KMS-11 (cell line): ENCODE results near the gene RXRA.

ENCODE experiments used
- H2AFZ ChIP-seq: fragments of 200-600 bp; sonication (generic); 2 replicates; pipeline ENCODE4 v1.6.1; 2016; ENCODE audit warnings: antibody characterized with exemption, mixed run types, low read depth
- H3K27ac ChIP-seq: fragments of 200-600 bp; sonication (generic); 2 replicates; pipeline ENCODE4 v1.6.1; 2016; ENCODE audit warnings: mild to moderate bottlenecking, mixed run types
- H3K27me3 ChIP-seq: fragments of 200-600 bp; sonication (generic); 2 replicates; pipeline ENCODE4 v1.6.1; 2017; ENCODE audit warnings: mild to moderate bottlenecking, low read depth, mixed run types, moderate library complexity; ENCODE audit not compliant: insufficient read depth
- H3K36me3 ChIP-seq: fragments of 200-600 bp; sonication (generic); 2 replicates; pipeline ENCODE4 v1.6.1; 2017; ENCODE audit warnings: mild to moderate bottlenecking, mixed run types; ENCODE audit not compliant: insufficient read depth
- H3K4me1 ChIP-seq: fragments of 200-600 bp; sonication (generic); 2 replicates; pipeline ENCODE4 v1.6.1; 2016; ENCODE audit warnings: mild to moderate bottlenecking, low read depth, mixed run types; ENCODE audit not compliant: poor library complexity, severe bottlenecking
- H3K4me2 ChIP-seq: fragments of 200-600 bp; sonication (generic); 2 replicates; pipeline ENCODE4 v1.7.0; 2016; ENCODE audit warnings: mild to moderate bottlenecking, mixed run types
- H3K4me3 ChIP-seq: fragments of 200-600 bp; sonication (generic); IDR thresholded peaks from 2 replicates; pipeline ENCODE4 v1.6.1; 2017; ENCODE audit warnings: low read depth, low read length, mixed read lengths; ENCODE audit not compliant: insufficient read depth
- H3K79me2 ChIP-seq: fragments of 200-600 bp; sonication (generic); 2 replicates; pipeline ENCODE4 v1.6.1; 2016; ENCODE audit warnings: low read depth, mixed run types; ENCODE audit not compliant: insufficient read depth
- H3K9ac ChIP-seq: fragments of 200-600 bp; sonication (generic); 2 replicates; pipeline ENCODE4 v1.6.1; 2016; ENCODE audit warnings: mild to moderate bottlenecking, mixed run types
- H4K20me1 ChIP-seq: fragments of 200-600 bp; sonication (generic); 2 replicates; pipeline ENCODE4 v1.6.1; 2016; ENCODE audit warnings: mild to moderate bottlenecking, mixed run types; ENCODE audit not compliant: insufficient read depth
- TF ChIP-seq, protein P1 (sequence below): fragments of 200-600 bp; sonication (generic); conservative IDR thresholded peaks from 2 replicates; pipeline ENCODE4 v1.6.1; 2017; ENCODE audit warnings: low read depth, mild to moderate bottlenecking, antibody characterized with exemption, low read length, moderate library complexity, mixed read lengths

RXRA gene

DNA sequence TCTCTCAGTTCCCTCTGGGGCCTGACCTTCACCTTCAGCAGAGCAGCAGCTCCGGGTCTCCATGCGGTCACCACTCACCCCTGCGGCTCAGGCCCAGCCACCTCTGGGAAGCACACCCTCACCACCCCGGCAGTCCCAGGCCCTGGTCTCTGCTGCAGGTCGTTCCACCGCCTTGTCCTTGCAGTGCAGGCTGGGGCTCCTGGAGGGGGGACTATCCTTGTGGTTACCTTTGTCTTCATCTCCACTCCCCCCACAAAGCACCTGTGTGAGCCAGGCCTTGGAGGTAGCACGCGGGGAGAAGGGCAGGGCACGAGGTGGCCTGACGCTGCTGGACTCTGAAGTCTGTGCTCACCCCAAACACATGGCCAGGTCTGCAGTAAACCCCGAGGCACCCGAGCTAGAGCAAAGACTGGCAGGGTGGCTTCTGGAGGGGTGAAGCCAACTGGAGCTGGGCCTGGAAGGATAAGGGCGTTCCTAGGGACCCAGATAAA is 33.2 kb upstream of the RXRA start:
- no peak overlapping the region for H3K9ac ChIP-seq
- H3K79me2 ChIP-seq: no peaks in the 10 kb centered on the region
- no peaks in the 10 kb centered on the region; the same call in 1 of the 2 replicates for H3K27me3 ChIP-seq
- no peaks in the 10 kb centered on the region for H4K20me1 ChIP-seq
- no peaks in the 10 kb centered on the region for H3K36me3 ChIP-seq
- H3K4me3 ChIP-seq: no peak overlapping the region
- peaks cover 6% of the 10 kb centered on the region for H3K4me1 ChIP-seq
- H3K4me2 ChIP-seq: no peak overlapping the region
- H3K27ac ChIP-seq: no peak overlapping the region
- TF ChIP-seq, protein P1, sequence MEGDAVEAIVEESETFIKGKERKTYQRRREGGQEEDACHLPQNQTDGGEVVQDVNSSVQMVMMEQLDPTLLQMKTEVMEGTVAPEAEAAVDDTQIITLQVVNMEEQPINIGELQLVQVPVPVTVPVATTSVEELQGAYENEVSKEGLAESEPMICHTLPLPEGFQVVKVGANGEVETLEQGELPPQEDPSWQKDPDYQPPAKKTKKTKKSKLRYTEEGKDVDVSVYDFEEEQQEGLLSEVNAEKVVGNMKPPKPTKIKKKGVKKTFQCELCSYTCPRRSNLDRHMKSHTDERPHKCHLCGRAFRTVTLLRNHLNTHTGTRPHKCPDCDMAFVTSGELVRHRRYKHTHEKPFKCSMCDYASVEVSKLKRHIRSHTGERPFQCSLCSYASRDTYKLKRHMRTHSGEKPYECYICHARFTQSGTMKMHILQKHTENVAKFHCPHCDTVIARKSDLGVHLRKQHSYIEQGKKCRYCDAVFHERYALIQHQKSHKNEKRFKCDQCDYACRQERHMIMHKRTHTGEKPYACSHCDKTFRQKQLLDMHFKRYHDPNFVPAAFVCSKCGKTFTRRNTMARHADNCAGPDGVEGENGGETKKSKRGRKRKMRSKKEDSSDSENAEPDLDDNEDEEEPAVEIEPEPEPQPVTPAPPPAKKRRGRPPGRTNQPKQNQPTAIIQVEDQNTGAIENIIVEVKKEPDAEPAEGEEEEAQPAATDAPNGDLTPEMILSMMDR: no peak
- no peak overlapping the region for H2AFZ ChIP-seq

DNA sequence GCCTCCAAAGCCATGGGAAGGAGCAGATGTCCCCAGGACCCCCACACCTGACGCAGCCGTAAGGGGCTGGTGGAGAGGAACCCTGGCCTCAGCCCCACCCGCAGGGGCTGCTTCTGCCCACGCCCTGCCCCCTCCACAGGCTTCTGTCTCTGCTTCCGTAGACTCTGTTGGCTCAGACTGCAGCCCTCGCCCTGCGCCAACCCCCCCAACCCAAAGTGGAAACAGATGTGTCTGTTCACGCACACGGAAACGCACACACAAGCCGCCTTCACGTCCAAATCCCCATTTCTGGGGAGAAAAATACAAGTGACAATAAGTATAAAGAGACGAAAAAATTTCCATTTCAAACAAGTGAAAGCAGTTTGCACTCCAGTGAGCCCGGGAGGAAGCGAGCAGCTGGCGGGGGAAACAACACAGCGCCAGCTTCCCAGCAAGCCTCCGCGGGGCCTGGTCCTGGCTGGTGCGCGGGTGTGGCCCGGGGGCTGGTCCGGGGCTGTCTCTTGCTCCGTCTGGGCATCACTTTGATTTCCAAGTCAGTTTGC is 32.6 kb upstream of the RXRA start:
- Histone ChIP-seq H2AFZ (no peak overlapping the region), H4K20me1 (no peaks in the 10 kb centered on the region), H3K4me2 (no peak overlapping the region), H3K4me3 (no peak overlapping the region), H3K27ac (no peak overlapping the region), H3K4me1 (peaks cover 6% of the 10 kb centered on the region), H3K27me3 (no peaks in the 10 kb centered on the region; the same call in 1 of the 2 replicates), H3K36me3 (no peaks in the 10 kb centered on the region), H3K9ac (no peak overlapping the region), H3K79me2 (no peaks in the 10 kb centered on the region)
- TF ChIP-seq, protein P1: no peak

DNA sequence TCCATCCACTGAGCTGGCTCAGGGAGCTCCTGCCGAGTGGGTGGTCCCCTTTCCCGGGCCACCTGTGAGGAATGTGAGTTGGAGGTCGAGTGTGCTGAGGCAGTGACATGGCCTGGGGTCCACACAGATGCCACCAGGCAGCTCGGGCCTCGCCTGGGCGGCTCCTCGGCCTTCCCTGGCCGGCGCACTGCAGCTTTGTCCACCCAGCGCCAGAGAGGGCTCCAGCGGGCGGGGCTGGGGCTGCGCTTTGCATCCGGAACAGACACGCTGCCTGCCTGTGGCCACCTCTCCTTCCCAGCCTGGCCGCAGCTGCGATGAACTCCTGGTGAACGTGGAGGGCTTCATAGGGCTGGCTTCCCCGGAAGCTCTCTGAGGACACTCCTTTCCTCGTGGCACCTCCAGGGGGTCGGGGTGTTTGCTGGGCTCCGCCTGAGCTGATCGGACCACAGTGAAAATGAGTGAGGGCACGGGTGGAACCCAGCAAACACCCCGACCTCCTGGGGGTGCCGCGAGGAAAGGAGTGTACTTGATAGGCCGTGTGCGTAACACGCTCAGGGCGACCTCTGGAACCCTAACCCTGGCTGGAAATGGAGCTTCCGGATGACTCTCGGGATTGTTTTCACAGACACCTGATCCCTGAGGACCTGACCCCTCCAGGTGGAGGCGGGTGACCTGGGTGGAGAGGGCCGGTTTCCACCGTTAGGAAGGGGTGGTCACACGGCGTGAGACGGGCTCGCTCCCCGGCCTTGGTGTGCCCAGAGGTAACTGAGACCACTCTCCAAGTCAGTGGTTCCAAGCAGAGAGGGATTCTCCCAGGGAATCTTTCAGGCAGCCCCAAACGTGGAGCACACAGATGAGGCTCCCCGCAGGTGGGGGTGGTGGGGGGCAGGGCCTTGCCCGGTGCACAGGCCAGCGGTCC is 31.8 kb upstream of the RXRA start:
- Histone ChIP-seq H3K4me2 (no peak overlapping the region), H3K27ac (no peak overlapping the region)

DNA sequence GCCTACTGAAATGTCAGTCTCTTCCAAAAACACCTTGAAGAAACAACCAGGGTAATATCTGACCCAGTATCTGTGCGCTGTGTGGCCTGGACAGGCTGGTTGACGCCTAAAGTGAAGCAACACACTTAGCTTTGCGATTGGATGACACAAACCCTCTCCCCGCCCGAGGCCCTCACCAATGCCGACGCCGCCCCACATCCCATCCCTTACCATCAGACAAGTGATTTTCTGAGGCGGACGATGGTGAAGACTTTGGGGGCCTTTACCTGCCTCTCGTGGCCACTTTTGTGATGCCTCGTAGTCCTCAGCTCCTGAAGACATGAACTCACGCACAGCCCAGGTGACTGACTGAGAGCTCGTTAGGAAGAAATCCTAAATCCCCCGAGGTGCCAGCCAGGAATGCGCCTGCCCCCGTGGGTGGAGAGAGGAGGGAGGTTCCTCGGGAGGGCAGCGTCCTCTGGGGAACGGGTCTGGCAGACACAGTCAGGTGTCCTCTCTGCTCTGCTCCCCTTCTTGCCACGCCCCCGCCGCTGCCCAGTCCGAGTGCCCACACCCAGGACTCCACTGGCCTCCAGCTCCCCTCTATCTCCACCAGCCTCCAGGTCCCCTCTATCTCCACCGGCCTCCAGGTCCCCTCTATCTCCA is 31.0 kb upstream of the RXRA start:
- H3K4me1 ChIP-seq: peaks cover 6% of the 10 kb centered on the region
- no peak overlapping the region for H3K9ac ChIP-seq
- H4K20me1 ChIP-seq: no peaks in the 10 kb centered on the region
- no peak overlapping the region for H3K27ac ChIP-seq
- H3K36me3 ChIP-seq: no peaks in the 10 kb centered on the region
- H2AFZ ChIP-seq: no peak overlapping the region
- H3K27me3 ChIP-seq: no peaks in the 10 kb centered on the region; the same call in 1 of the 2 replicates
- TF ChIP-seq, protein P1: no peak
- no peak overlapping the region for H3K4me3 ChIP-seq
- H3K79me2 ChIP-seq: no peaks in the 10 kb centered on the region
- no peak overlapping the region for H3K4me2 ChIP-seq

More for the DNA sequence above, 31.8 kb upstream of the RXRA start:
- H3K27me3 ChIP-seq: no peaks in the 10 kb centered on the region; the same call in 1 of the 2 replicates
- H3K4me3 ChIP-seq: no peak overlapping the region
- H3K4me1 ChIP-seq: peaks cover 6% of the 10 kb centered on the region
- H3K9ac ChIP-seq: no peak overlapping the region
- H3K79me2 ChIP-seq: no peaks in the 10 kb centered on the region
- H3K36me3 ChIP-seq: no peaks in the 10 kb centered on the region
- no peaks in the 10 kb centered on the region for H4K20me1 ChIP-seq
- TF ChIP-seq, protein P1: no peak
- no peak overlapping the region for H2AFZ ChIP-seq
